BE2C (cell line): Measurements from ENCODE around the gene TOMM70.
A peak's percentile ranks its signal among the peaks of the same experiment; 100 is the strongest.
"Not testable (repeated sequence)": the region's sequence is repeated elsewhere in the genome, so short reads cannot be mapped to it uniquely, and the experiment has no call there.

ENCODE experiments used
- DNase-seq: peaks from one replicate; pipeline ENCODE4 v3.0.0-alpha.2; 2020
- H3K27me3 ChIP-seq: fragments of 250-450 bp; sonication (Bioruptor Pico); 2 replicates; pipeline ENCODE4 v1.5.1; 2020; ENCODE audit warnings: mild to moderate bottlenecking
- H3K36me3 ChIP-seq: fragments of 250-450 bp; sonication (Bioruptor Pico); 2 replicates; pipeline ENCODE4 v1.5.1; 2020; ENCODE audit warnings: mild to moderate bottlenecking
- H3K4me1 ChIP-seq: fragments of 250-450 bp; sonication (Bioruptor Pico); 2 replicates; pipeline ENCODE4 v1.5.1; 2020
- H3K4me3 ChIP-seq: 2 replicates; pipeline ENCODE4 v1.5.1; 2011; ENCODE audit warnings: low read depth, low read length
- H3K9me3 ChIP-seq: fragments of 250-450 bp; sonication (Bioruptor Pico); 2 replicates; pipeline ENCODE4 v1.5.1; 2020
- TF ChIP-seq, protein P1 (sequence below): IDR thresholded peaks from 2 replicates; pipeline ENCODE4 v1.5.1; 2012; ENCODE audit warnings: mild to moderate bottlenecking, low read depth, low read length

TOMM70 gene

GRCh38 chr3:100338911-100339310 lies 62.0 kb downstream of the TOMM70 start:
- no peaks in the 10 kb centered on the region for H3K27me3 ChIP-seq
- H3K4me1 ChIP-seq: no peaks in the 10 kb centered on the region; the same call in 1 of the 2 replicates
- no peak overlapping the region for H3K4me3 ChIP-seq
- H3K9me3 ChIP-seq: no peaks in the 10 kb centered on the region
- no peak for DNase-seq
- TF ChIP-seq, protein P1, sequence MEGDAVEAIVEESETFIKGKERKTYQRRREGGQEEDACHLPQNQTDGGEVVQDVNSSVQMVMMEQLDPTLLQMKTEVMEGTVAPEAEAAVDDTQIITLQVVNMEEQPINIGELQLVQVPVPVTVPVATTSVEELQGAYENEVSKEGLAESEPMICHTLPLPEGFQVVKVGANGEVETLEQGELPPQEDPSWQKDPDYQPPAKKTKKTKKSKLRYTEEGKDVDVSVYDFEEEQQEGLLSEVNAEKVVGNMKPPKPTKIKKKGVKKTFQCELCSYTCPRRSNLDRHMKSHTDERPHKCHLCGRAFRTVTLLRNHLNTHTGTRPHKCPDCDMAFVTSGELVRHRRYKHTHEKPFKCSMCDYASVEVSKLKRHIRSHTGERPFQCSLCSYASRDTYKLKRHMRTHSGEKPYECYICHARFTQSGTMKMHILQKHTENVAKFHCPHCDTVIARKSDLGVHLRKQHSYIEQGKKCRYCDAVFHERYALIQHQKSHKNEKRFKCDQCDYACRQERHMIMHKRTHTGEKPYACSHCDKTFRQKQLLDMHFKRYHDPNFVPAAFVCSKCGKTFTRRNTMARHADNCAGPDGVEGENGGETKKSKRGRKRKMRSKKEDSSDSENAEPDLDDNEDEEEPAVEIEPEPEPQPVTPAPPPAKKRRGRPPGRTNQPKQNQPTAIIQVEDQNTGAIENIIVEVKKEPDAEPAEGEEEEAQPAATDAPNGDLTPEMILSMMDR: no peak
- H3K36me3 ChIP-seq: peaks cover 17% of the 10 kb centered on the region; the same call in 1 of the 2 replicates

DNA sequence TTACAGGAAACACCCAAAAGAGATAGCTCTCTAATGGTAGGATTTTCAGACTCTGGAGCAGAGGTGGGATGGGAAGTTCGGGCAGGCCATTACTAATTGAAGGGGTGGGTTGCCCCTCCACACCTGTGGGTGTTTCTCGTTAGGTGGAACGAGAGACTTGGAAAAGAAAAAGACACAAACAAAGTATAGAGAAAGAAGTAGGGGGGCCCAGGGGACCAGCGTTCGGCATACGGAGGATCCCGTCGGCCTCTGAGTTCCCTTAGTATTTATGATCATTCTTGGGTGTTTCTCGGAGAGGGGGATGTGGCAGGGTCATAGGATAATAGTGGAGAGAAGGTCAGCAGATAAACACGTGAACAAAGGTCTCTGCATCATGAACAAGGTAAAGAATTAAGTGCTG lies 64.7 kb downstream of the TOMM70 start:
- not testable (repeated sequence) for DNase-seq, H3K4me3 ChIP-seq, H3K9me3 ChIP-seq, H3K27me3 ChIP-seq, H3K36me3 ChIP-seq, H3K4me1 ChIP-seq

DNA sequence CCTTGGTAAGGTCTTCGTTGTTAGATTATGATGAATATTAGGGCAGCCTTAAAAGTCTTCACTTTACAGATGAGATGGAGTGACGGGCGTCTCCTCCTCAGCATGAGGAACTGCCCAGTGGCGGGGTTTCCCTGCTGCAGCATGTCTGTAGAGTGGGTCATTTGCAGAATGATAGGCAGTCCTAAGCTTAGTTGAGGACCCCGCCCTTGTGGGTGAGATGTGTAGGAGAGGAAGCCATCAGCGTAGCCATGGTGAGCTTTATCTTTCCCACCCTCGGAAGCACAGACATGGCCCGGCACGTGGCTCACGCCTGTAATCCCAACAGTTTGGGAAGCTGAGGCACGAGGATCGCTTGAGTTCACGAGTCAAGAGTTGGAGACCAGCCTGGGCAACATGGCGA lies 65.5 kb downstream of the TOMM70 start:
- DNase-seq: peak; percentile 20
- peak overlapping the region; percentile 70 for H3K4me3 ChIP-seq
- H3K36me3 ChIP-seq: no peaks in the 10 kb centered on the region
- H3K4me1 ChIP-seq: no peaks in the 10 kb centered on the region; the same call in 1 of the 2 replicates
- no peaks in the 10 kb centered on the region for H3K9me3 ChIP-seq
- TF ChIP-seq, protein P1: no peak
- no peaks in the 10 kb centered on the region for H3K27me3 ChIP-seq

- H3K27me3 ChIP-seq: no peaks in the 10 kb centered on the region
- H3K4me1 ChIP-seq: no peaks in the 10 kb centered on the region; the same call in 1 of the 2 replicates
- H3K4me3 ChIP-seq: peak within 1 kb of the TSS; percentile 70
- H3K9me3 ChIP-seq: no peaks in the 10 kb centered on the region
- TF ChIP-seq, protein P1: no peak
- DNase-seq: peak; percentile 89
- no peaks in the 10 kb centered on the region for H3K36me3 ChIP-seq
Observed at GRCh38 chr3:100334488-100335351, 66.2 kb downstream of the TOMM70 start, which contains the start of gene NIT2. NIT2 (plus strand) TSS chr3:100334757; CDS start chr3:100334792, 35 bp downstream.

GRCh38 chr3:100333970-100334487 lies 66.9 kb downstream of the TOMM70 start:
- H3K27me3 ChIP-seq: no peaks in the 10 kb centered on the region
- peak overlapping the region; percentile 70 for H3K4me3 ChIP-seq
- TF ChIP-seq, protein P1: no peak
- no peak for DNase-seq
- no peaks in the 10 kb centered on the region for H3K36me3 ChIP-seq
- no peaks in the 10 kb centered on the region for H3K9me3 ChIP-seq
- no peaks in the 10 kb centered on the region; the same call in 1 of the 2 replicates for H3K4me1 ChIP-seq

DNA sequence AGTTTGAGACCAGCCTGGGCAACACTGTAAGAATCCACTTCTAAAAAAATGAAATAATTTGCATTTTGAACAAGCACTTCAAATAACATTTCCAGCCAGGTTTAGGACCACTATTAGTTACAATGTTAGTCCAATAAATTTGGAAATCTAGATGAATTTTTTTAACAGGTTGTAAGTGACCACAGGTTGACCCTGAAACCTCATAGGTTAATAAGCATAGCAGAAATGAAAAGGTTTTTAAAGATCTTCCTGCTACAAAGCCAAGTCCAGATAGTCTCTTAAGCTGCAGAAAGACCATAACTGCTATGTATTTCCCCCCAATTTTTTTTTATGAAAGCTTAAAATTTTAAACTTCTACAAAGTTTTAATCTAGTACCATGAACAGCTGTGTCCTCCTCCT lies 67.8 kb downstream of the TOMM70 start:
- TF ChIP-seq, protein P1: no peak
- no peak overlapping the region for H3K4me3 ChIP-seq
- H3K9me3 ChIP-seq: no peaks in the 10 kb centered on the region
- DNase-seq: no peak
- no peaks in the 10 kb centered on the region for H3K27me3 ChIP-seq
- no peaks in the 10 kb centered on the region for H3K36me3 ChIP-seq
- no peaks in the 10 kb centered on the region; the same call in 1 of the 2 replicates for H3K4me1 ChIP-seq
